Gastroesophageal sphincter (tissue), 3 donors: ENCODE measurements around the gene TBC1D5.

Experiments
- POLR2AphosphoS5 ChIP-seq: sonication (generic); formaldehyde crosslinking; IDR thresholded peaks from one replicate; pipeline ENCODE4 v1.6.1; 2017; ENCODE audit warnings: antibody characterized with exemption
- TF ChIP-seq, protein P1 (sequence below), 4 experiments: fragments of 200-600 bp in 2 of 4; fragments of 450-650 bp in 2 of 4; sonication (generic) in 1 of 4; IDR thresholded peaks; one replicate each; pipeline ENCODE4 v1.5.1; 2017 to 2019; ENCODE audit warnings: antibody characterized with exemption in 4 of 4, mild to moderate bottlenecking in 2 of 4, moderate library complexity in 2 of 4

DNA sequence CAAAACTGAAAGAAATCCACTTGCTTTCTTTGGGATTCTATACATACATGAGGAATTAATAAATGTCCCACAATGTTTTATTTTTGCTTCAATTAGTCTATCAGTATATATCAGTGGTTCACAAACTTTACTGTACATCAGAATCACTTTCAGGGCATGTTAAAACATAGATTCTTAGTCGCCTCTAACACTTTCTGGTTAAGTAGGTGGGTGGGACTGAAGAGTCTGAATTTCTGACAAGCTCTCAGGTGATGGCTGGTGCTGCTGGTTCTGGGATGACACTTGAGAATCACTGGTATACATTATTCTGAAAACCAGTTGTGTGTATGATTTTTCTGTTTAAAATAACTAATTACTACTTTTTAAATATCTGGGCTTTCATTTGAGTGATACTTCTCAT lies 393.3 kb downstream of the TBC1D5 start:
- TF ChIP-seq, protein P1, sequence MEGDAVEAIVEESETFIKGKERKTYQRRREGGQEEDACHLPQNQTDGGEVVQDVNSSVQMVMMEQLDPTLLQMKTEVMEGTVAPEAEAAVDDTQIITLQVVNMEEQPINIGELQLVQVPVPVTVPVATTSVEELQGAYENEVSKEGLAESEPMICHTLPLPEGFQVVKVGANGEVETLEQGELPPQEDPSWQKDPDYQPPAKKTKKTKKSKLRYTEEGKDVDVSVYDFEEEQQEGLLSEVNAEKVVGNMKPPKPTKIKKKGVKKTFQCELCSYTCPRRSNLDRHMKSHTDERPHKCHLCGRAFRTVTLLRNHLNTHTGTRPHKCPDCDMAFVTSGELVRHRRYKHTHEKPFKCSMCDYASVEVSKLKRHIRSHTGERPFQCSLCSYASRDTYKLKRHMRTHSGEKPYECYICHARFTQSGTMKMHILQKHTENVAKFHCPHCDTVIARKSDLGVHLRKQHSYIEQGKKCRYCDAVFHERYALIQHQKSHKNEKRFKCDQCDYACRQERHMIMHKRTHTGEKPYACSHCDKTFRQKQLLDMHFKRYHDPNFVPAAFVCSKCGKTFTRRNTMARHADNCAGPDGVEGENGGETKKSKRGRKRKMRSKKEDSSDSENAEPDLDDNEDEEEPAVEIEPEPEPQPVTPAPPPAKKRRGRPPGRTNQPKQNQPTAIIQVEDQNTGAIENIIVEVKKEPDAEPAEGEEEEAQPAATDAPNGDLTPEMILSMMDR (IDR thresholded peaks at IDR 0.05): no peak
- no peak for TF ChIP-seq POLR2AphosphoS5
